ENCODE results near the gene RNF20. TPM values are rescaled to one million over a fixed set of nuclear protein-coding genes. Genes with fewer than 3 reads are reported as not detected.
"Not testable (repeated sequence)": the region's sequence is repeated elsewhere in the genome, so short reads cannot be mapped to it uniquely, and the experiment has no call there.

Gene RNF20
- total RNA-seq, 1 donor: 22.9 TPM

GRCh38 chr9:101585740-101586139 lies 52.1 kb downstream of the RNF20 start:
- TF ChIP-seq CTCF (IDR thresholded peaks at IDR 0.05; ENCODE audit: insufficient read depth, low read depth, low read length): no peak
- DNase-seq (ENCODE audit: low read depth): no peak
- no peak overlapping the region for H3K4me3 ChIP-seq (ENCODE audit: low read depth, low read length)

GRCh38 chr9:101586651-101587050 lies 53.0 kb downstream of the RNF20 start:
- TF ChIP-seq CTCF (IDR thresholded peaks at IDR 0.05; ENCODE audit: insufficient read depth, low read depth, low read length): no peak
- no peak for DNase-seq (ENCODE audit: low read depth)
- H3K4me3 ChIP-seq (ENCODE audit: low read depth, low read length): no peak overlapping the region

GRCh38 chr9:101587332-101588043 lies 53.8 kb downstream of the RNF20 start:
- no peak for TF ChIP-seq CTCF (IDR thresholded peaks at IDR 0.05; ENCODE audit: insufficient read depth, low read depth, low read length)
- no peak for DNase-seq (ENCODE audit: low read depth)
- no peak overlapping the region for H3K4me3 ChIP-seq (ENCODE audit: low read depth, low read length)

- DNase-seq (ENCODE audit: low read depth): peak; percentile 6
- not testable (repeated sequence) for H3K4me3 ChIP-seq (ENCODE audit: low read depth, low read length)
Measured at GRCh38 chr9:101590074-101590473, 56.4 kb downstream of the RNF20 start.

GRCh38 chr9:101590901-101591300 lies 57.2 kb downstream of the RNF20 start:
- no peak overlapping the region for H3K4me3 ChIP-seq (ENCODE audit: low read depth, low read length)
- no peak for TF ChIP-seq CTCF (IDR thresholded peaks at IDR 0.05; ENCODE audit: insufficient read depth, low read depth, low read length)
- DNase-seq (ENCODE audit: low read depth): no peak

GRCh38 chr9:101591787-101592446 lies 58.3 kb downstream of the RNF20 start:
- no peak overlapping the region for H3K4me3 ChIP-seq (ENCODE audit: low read depth, low read length)
- no peak for DNase-seq (ENCODE audit: low read depth)
- TF ChIP-seq CTCF (IDR thresholded peaks at IDR 0.05; ENCODE audit: insufficient read depth, low read depth, low read length): no peak

- no peak for DNase-seq (ENCODE audit: low read depth)
- TF ChIP-seq CTCF (IDR thresholded peaks at IDR 0.05; ENCODE audit: insufficient read depth, low read depth, low read length): no peak
- H3K4me3 ChIP-seq (ENCODE audit: low read depth, low read length): no peak overlapping the region
Measured at GRCh38 chr9:101592788-101593187, 59.1 kb downstream of the RNF20 start.

All from fibroblast of villous mesenchyme (primary cell).